Uterus (tissue), 2 donors: Measurements from ENCODE around the gene ZNF410.

ENCODE experiments used
- POLR2A ChIP-seq, 2 donors: fragments of 450-650 bp; IDR thresholded peaks; one replicate each; pipeline ENCODE4 v1.6.1; 2016; ENCODE audit warnings: antibody characterized with exemption in 2 of 2, mild to moderate bottlenecking in 1 of 2, moderate library complexity in 1 of 2
- TF ChIP-seq, protein P1 (sequence below), 4 experiments: fragments of 200-600 bp in 2 of 4; fragments of 450-650 bp in 2 of 4; sonication (generic) in 2 of 4; IDR thresholded peaks; one replicate each; pipeline ENCODE4 v1.5.1; 2016 to 2019; ENCODE audit warnings: antibody characterized with exemption in 4 of 4, mild to moderate bottlenecking in 2 of 4, moderate library complexity in 1 of 4

DNA sequence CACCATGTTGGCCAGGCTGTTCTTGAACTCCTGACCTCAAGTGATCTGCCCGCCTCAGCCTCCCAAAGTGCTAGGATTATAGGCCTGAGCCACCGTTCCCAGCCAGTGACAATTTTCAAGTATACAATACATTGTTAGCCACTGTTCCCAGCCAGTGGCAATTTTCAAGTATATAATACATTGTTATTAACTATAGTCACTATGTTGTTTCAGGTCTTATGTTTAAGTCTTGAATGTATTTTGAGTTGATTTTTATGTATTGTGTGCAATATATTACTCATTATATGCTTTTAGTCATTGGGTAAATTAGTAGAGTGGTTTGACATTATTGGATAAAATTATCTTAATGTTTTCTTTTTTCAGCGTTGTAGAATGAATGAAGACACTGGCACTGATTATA, 13.0 kb upstream of the ZNF410 start:
- TF ChIP-seq, protein P1, sequence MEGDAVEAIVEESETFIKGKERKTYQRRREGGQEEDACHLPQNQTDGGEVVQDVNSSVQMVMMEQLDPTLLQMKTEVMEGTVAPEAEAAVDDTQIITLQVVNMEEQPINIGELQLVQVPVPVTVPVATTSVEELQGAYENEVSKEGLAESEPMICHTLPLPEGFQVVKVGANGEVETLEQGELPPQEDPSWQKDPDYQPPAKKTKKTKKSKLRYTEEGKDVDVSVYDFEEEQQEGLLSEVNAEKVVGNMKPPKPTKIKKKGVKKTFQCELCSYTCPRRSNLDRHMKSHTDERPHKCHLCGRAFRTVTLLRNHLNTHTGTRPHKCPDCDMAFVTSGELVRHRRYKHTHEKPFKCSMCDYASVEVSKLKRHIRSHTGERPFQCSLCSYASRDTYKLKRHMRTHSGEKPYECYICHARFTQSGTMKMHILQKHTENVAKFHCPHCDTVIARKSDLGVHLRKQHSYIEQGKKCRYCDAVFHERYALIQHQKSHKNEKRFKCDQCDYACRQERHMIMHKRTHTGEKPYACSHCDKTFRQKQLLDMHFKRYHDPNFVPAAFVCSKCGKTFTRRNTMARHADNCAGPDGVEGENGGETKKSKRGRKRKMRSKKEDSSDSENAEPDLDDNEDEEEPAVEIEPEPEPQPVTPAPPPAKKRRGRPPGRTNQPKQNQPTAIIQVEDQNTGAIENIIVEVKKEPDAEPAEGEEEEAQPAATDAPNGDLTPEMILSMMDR (IDR thresholded peaks at IDR 0.05), result no peak
- TF ChIP-seq POLR2A (IDR thresholded peaks at IDR 0.05), result no peak
